HG03469 (cell line): ENCODE results near the gene TYW1B.
"Not testable (repeated sequence)": the region's sequence is repeated elsewhere in the genome, so short reads cannot be mapped to it uniquely, and the experiment has no call there.

Experiments
- ATAC-seq: cut with Tn5 transposase; IDR thresholded peaks from one replicate; pipeline ENCODE4 v1.9.1; 2021; ENCODE audit warnings: mild to moderate bottlenecking, moderate library complexity, moderate number of reproducible peaks; ENCODE audit not compliant: unreplicated experiment

TYW1B gene

GRCh38 chr7:72635273-72635908 is 192.6 kb downstream of the TYW1B start:
- ATAC-seq, result not testable (repeated sequence)

GRCh38 chr7:72632765-72633292 is 195.2 kb downstream of the TYW1B start:
- ATAC-seq, result not testable (repeated sequence)

- ATAC-seq, result not testable (repeated sequence)
Measured at GRCh38 chr7:72628375-72628774, 199.6 kb downstream of the TYW1B start.

- not testable (repeated sequence) for ATAC-seq
Measured at GRCh38 chr7:72626428-72627011, 201.5 kb downstream of the TYW1B start.

- ATAC-seq, result not testable (repeated sequence)
Measured at GRCh38 chr7:72625721-72626423, 202.1 kb downstream of the TYW1B start.

GRCh38 chr7:72622532-72622931 is 205.5 kb downstream of the TYW1B start:
- no peak for ATAC-seq

- not testable (repeated sequence) for ATAC-seq
Measured at GRCh38 chr7:72621761-72622187, 206.2 kb downstream of the TYW1B start.

GRCh38 chr7:72620923-72621322 is 207.1 kb downstream of the TYW1B start:
- not testable (repeated sequence) for ATAC-seq

- ATAC-seq, result not testable (repeated sequence)
Measured at GRCh38 chr7:72618435-72619180, 209.4 kb downstream of the TYW1B start.

GRCh38 chr7:72609761-72610160 is 218.2 kb downstream of the TYW1B start:
- ATAC-seq, result not testable (repeated sequence)

GRCh38 chr7:72607988-72608387 is 220.0 kb downstream of the TYW1B start:
- not testable (repeated sequence) for ATAC-seq

GRCh38 chr7:72605863-72606431 is 222.1 kb downstream of the TYW1B start:
- not testable (repeated sequence) for ATAC-seq

GRCh38 chr7:72604771-72605611 is 223.0 kb downstream of the TYW1B start:
- not testable (repeated sequence) for ATAC-seq

GRCh38 chr7:72603476-72603875 is 224.5 kb downstream of the TYW1B start:
- ATAC-seq, result not testable (repeated sequence)

- ATAC-seq, result no peak
Measured at GRCh38 chr7:72603073-72603472, 224.9 kb downstream of the TYW1B start.

- not testable (repeated sequence) for ATAC-seq
Measured at GRCh38 chr7:72601683-72602082, 226.3 kb downstream of the TYW1B start.

GRCh38 chr7:72590023-72590422 is 238.0 kb downstream of the TYW1B start:
- not testable (repeated sequence) for ATAC-seq

- not testable (repeated sequence) for ATAC-seq
Measured at GRCh38 chr7:72587267-72587666, 240.7 kb downstream of the TYW1B start.

- not testable (repeated sequence) for ATAC-seq
Measured at GRCh38 chr7:72584576-72584975, 243.4 kb downstream of the TYW1B start.
